GM21526 (cell line): ENCODE measurements around the gene PRM1.

Experiments
- ATAC-seq: cut with Tn5 transposase; IDR thresholded peaks from one replicate; pipeline ENCODE4 v1.9.1; 2021; ENCODE audit warnings: moderate library complexity; ENCODE audit not compliant: unreplicated experiment, low FRiP score

Gene PRM1

DNA sequence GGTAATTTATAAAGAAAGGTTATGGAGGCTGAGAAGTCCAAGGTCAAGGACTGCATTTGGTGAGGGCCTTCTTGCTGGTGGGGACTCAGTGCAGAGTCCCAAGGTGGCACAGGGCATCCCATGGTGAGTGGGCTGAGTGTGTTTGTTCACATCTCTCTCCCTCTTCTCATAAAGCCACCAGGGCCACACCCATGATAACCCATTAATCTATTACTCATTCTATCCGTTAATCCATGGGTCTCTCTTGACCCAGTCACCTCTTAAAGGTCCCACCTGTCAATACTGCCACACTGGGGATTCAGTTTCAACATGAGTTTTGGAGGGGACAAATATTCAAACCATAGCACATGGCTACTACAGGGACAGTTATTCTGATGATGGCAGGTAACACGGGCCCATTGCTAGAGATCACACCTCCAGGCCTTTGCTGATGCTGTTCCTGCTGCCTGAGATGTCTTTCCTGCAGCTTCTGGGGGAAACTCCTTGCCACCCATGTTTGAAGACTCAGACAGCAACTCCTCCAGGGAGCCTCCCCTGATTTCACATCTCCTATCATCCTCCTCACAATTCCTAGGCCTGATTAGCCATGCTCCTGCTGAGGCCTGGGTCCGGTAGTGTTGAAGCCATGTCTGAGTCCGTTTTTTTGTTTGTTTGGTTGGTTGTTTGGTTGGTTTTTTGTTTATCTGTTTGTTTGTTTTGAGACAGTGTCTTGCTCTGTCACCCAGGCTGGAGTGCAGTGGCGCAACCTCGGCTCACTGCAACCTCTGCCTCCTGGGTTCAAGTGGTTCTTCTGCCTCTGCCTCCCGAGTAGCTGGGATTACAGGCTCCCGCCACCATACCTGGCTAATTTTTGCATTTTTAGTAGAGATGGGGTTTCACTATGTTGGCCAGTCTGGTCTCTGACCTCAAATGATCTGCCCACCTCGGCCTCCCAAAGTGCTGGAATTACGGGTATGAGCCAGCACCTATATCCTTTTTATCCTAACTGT lies 41.2 kb downstream of the PRM1 start:
- no peak for ATAC-seq

DNA sequence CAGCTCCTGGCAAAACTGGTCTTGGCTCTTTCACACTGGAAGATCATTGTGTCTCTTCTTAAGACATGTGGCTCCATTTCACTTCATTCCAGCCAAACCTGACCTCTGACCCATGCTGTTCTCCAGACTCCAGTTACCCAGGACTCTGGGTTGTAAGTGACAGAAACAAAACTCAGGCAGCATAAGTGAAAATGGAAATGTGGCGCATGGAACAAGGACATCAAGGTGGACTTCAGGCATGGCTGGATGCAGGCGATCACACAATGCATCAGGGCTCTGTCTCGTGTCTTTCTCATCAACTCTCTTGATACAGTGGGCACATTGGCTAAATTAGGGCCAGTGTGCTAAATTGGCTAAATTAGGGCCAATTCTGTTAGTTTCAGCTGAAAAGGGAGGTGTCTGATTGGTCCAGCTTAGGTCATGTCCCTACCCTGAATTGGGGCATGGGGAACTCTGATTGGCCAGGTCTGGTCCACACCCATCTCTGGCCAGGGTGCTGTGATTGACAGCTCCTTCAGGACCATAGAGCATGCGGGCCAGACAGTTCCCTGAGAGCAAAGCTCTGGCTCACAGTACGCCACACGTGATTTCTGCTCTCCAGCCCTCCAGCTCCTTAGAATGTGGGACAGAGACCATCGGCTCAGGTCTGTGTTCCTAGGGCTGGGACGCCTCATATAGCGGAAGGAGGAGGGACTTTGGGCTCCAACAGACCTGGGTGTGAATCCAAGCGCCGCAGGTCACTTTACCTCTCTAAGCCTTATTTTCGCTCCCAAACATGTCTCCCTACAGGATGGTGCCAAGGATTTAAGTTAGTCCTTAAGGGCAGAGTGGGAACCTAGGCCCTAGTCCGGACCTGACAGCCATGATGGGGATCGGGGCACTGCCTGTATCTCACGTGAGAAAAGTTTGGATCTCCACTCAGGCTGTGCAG lies 42.6 kb downstream of the PRM1 start:
- ATAC-seq: no peak

GRCh38 chr16:11236461-11237254 lies 44.5 kb downstream of the PRM1 start:
- no peak for ATAC-seq

DNA sequence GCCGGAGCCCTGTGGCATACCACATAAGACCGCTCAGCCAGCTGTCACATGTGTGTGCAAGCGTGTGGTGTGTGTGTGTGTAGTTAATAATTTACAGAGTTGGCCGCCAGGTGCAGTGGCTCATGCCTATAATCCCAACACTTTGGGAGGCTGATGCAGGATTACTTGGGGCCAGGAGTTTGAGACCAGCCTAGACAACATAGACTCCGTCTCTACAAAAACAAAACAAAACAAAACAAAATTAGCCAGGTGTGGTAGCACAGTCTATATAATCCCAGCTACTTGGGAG lies 45.5 kb downstream of the PRM1 start:
- ATAC-seq: no peak

GRCh38 chr16:11234884-11235702 lies 46.0 kb downstream of the PRM1 start:
- no peak for ATAC-seq

DNA sequence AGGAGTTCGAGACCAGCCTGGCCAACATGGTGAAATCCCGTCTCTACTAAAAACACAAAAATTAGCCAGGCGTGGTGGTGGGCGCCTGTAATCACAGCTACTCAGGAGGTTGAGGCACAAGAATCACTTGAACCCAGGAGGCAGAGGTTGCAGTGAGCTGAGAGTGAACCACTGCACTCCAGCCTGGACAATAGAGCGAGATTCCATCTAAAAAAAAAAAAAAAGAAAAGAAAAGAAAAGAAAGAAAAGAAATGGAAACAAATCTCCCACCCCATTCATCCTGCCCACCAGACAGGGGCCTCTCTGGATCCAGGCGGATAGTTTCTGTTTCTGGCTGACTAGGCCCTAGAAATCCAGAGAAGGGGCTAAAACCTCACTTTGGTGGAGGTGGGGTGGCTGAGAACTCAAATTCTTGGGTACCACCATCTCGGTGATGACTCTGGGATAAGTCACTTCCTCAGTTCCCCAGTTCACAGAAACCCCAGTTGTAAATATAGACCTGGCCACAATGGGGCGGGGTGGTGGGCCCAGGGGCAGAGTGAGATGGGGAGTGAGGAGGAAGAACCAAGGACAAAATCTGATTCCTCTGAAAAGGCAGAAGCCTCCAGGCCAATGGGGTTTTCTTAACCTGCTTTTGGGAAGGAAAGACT lies 47.3 kb downstream of the PRM1 start:
- ATAC-seq: no peak

GRCh38 chr16:11232852-11233726 lies 48.0 kb downstream of the PRM1 start:
- peak; percentile 47 for ATAC-seq

DNA sequence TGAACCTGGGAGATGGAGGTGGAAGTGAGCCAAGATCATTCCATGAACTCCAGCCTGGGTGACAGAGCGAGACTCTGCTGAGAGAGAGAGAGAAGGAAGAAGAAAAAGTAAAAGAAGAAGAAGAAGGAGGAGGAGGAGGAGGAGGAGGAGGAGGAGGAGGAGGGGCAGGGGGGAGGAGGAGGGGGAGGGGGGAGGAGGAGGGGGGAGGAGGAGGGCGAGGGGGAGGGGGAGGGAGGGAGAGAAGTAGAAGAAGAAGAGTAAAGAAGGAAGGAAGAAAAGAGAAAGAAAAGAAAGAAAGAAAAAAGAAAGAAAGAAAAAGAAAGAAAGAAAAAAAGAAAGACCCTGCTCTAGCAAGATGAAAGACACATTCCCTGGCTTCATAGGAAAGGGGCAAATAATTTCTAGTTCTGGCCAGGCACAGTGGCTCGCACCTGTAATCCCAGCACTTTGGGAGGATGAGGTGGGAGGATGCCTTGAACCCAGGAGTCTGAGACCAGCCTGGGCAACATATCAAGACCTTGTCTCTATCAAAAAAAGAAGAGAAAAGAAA lies 48.8 kb downstream of the PRM1 start:
- ATAC-seq: no peak

- ATAC-seq: no peak
Measured at GRCh38 chr16:11231367-11231970, 49.7 kb downstream of the PRM1 start.
